Measurements from ENCODE around the gene RMRP. TPM values are rescaled to one million over a fixed set of nuclear protein-coding genes. Genes with fewer than 3 reads are reported as not detected.

Gene RMRP
- total and polyA plus RNA-seq, 10 of the 15 experiments (the other 5 are each of a cell fraction or from before 2014, with no cell fraction given): 12.0 to 42,450 (median 6,418) TPM; not detected in 4

GRCh38 chr9:35669331-35670145 is 11.7 kb upstream of the RMRP start:
- ChIA-PET CTCF (interaction anchor here (1.1 to 3.6 kb wide), 8 partner anchors 8 to 213 kb away, joined by 3 to 26 read pairs (median 3); no protein-coding TSS in a partner anchor), SMC1A (ENCODE audit: uncharacterized antibody, unreplicated experiment) (interaction anchor here (0.6 to 1.4 kb wide), 4 partner anchors 8 to 837 kb away, joined by 3 to 6 read pairs (median 4); no protein-coding TSS in a partner anchor), POLR2A (interaction anchor here (0.5 to 1.1 kb wide), 2 partner anchors 21 to 58 kb away, joined by 3 read pairs; no protein-coding TSS in a partner anchor), RAD21 (ENCODE audit: unreplicated experiment) (interaction anchor here (1.0 to 9.7 kb wide), 3 partner anchors 10 to 22 kb away, joined by 3 to 95 read pairs (median 3); partner anchors contain the start of gene SIT1)
- Histone ChIP-seq H3K4me3 (no peak overlapping the region), H3K9me3 (replicated peaks; ENCODE audit: control insufficient read depth, insufficient read depth, low read length) (no peaks in the 10 kb centered on the region), H3K4me1 (ENCODE audit: control insufficient read depth, insufficient read depth, low read length) (peaks cover 8% of the 10 kb centered on the region), H3K4me2 (ENCODE audit: control insufficient read depth, insufficient read depth) (no peak overlapping the region), H4K20me1 (ENCODE audit: control insufficient read depth, insufficient read depth) (no peaks in the 10 kb centered on the region), H2AFZ (ENCODE audit: control insufficient read depth, low read depth, low read length) (no peak overlapping the region), H3K27ac (ENCODE audit: control insufficient read depth, insufficient read depth) (no peak overlapping the region), H3K27me3 (replicated peaks in 1 of 2; ENCODE audit: control insufficient read depth in 2 of 2, insufficient read depth in 2 of 2, low read length in 1 of 2) (peaks cover 1 to 3% of the 10 kb centered on the region in 2 experiments; a peak in 3 of 4 replicates), H3K79me2 (ENCODE audit: control insufficient read depth, insufficient read depth, low read length) (peaks cover 8% of the 10 kb centered on the region), H3K9ac (ENCODE audit: control insufficient read depth, insufficient read depth, low read length) (no peak overlapping the region), H3K36me3 (ENCODE audit: control insufficient read depth in 2 of 2, insufficient read depth in 2 of 2, low read length in 1 of 2) (no peaks in the 10 kb centered on the region)
- intact Hi-C loops (cut with micrococcal nuclease; ENCODE audit: unreplicated experiment) (no loop called here), in situ Hi-C loops (cut with MboI) (loop anchor here (5.0 kb wide), 1 partner anchor 53 kb away; no protein-coding TSS in a partner anchor)
- no peak for ATAC-seq
- 51% methylated on average over 6 of the region's 6 CpGs for WGBS (ENCODE audit: insufficient coverage, insufficient replicate concordance, low lambda C conversion rate, missing lambda C conversion rate)
- no peak for DNase-seq (ENCODE audit: low read depth, low spot score)
- no peak for TF ChIP-seq CEBPB (IDR thresholded peaks at IDR 0.05; ENCODE audit: borderline replicate concordance in 1 of 2, low read depth in 2 of 2, low read length in 2 of 2)
- no peak for TF ChIP-seq NR2C2 (IDR thresholded peaks at IDR 0.05; ENCODE audit: borderline replicate concordance, control insufficient read depth, insufficient read length, low read depth)
- no peak for TF ChIP-seq YBX1 (IDR thresholded peaks at IDR 0.05)
- no peak for TF ChIP-seq E2F4 (IDR thresholded peaks at IDR 0.05; ENCODE audit: low read depth, low read length)
- TF ChIP-seq HCFC1 (IDR thresholded peaks at IDR 0.05; ENCODE audit: low read length): no peak
- TF ChIP-seq TBL1XR1 (IDR thresholded peaks at IDR 0.05; ENCODE audit: low read depth, low read length): no peak
- BruUV-seq (replicated peaks): no TSS peak
- no peak for FAIRE-seq
